Measurements from ENCODE around the gene IFI6.

- TF ChIP-seq POLR2A (IDR thresholded peaks at IDR 0.05) = no peak
- TF ChIP-seq CTCF (IDR thresholded peaks at IDR 0.05) = no peak
Measured at GRCh38 chr1:27705545-27705944, 33.6 kb upstream of the IFI6 start.

All from sigmoid colon (tissue), 3 donors.